ENCODE measurements around the gene CCDC170.

The CCDC170 gene

DNA sequence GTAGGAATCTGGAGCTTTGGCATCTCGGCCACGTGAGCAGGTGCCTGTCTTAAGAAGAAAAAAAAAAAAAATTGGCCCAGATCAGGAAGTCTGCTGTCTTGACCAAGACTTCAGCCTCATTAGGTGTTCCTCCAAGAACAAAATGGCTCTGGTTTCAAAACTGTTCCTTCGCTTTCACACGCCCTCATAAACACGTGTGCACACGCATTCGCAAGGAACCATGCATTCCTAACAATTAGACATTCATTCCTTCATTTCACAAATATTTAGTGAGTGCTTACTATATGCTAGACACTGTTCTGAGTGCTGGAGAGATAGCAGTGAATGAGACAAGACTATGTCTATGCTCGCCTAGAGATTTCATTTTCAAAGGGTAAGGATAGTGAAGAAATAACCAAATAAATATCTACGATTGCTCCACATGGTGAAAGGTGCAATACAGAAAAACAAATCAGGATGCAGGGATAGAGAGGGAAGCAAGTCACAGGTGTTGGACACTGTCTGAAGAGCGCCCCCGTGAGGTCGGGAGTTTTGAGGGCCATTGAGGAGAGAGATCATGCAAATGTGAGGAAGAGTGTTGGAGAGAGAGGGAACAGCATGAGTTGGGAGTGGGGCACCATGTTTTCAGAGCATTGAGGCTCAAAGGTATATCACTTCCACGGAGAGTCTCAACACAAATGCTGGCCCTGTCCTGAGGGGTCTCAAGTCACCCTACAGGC lies 53.3 kb downstream of the CCDC170 start:
- no peak for DNase-seq

DNA sequence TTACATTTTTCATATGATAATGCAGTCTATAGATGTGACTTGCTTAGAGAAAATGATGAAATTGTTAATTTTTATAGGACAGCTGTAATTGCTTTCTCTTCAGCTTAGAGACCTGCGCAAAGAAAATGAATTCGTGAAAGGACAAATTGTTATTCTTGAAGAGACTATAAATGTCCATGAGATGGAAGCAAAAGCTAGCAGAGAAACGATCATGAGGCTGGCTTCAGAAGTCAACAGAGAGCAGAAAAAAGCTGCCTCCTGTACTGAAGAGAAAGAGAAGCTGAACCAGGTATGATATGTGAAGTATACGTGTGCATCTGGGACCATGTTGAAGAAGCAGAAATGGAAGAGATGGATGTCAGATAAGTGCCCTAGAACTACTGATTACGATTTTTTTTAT lies 54.4 kb downstream of the CCDC170 start:
- no peak for DNase-seq

- no peak for DNase-seq
Measured at GRCh38 chr6:151549790-151550189, 56.0 kb downstream of the CCDC170 start.

DNA sequence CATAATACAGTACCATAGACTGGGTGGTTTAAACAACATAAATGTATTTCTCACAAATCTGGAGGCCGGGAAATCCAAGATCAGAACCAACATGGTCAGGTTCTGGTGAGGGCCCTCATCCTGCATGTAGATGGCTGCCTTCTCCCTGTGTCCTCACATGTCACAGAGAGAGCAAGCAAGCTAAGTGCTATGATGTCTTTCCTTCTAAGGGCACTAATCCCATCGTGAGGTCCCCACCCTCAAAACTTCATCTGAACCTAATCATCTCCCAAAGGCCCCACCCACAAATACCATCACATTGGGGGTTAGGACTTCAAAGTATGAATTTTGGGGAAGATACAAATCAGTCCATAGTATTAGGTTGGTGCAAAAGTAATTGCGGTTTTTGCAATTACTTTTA lies 56.8 kb downstream of the CCDC170 start:
- no peak for DNase-seq

- DNase-seq = no peak
Measured at GRCh38 chr6:151551223-151551857, 57.5 kb downstream of the CCDC170 start.

DNA sequence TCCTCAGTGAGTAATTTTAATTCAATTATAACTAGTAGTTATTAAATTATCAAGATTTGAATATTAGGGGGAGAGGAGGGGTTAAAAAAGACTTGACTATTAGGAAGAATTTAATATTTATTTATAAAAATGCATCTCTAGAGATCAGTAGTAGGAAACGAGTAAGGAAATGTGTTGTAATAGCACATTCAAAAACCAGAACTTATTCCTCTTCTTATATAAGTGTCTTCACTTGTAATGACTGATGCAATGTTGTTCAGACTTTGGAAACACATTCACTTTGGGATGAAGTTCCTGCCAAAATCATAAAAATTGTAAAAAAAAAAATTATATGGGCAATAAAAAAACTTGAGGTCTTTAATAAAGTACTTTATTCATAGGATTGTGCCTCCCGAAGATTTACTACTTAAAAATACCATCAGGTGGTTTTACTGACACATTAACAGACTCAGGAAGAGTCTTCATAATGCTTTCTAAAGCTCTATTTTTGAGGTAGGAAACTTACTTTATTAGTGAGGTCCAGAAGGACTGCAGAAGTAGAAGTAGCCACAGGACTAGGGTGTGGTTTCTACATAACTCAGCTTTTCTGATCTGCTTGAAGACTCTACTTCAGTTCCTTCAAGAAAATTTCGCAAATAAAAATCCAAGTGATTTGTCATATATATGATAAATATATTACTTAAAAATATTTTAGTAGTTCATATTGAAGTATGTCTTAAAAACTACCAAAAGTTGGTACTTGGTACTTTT lies 59.8 kb downstream of the CCDC170 start:
- no peak for DNase-seq

GRCh38 chr6:151561238-151561637 lies 67.4 kb downstream of the CCDC170 start:
- DNase-seq = no peak

DNA sequence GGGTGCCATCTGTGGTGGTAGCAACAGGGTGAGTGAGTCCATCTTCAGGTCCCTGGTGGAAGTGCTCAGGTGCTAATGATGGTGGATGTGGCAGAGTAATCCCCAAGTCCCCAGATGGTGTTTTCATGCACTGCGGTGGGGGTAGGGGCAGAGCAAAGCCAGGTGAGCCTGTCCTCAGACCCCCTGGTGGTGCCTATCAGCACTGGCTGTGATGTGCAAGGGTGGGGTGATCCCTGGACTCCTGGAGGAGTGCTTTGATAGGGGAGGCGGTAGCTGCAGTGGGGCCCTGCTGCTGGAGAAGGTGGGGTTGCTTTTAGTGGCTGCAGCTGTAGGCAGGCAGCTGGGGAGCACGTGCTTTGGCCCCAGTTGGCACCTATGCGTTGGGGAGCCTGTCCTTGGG lies 70.8 kb downstream of the CCDC170 start:
- DNase-seq = no peak

GRCh38 chr6:151565940-151566339 lies 72.1 kb downstream of the CCDC170 start:
- DNase-seq = no peak

DNA sequence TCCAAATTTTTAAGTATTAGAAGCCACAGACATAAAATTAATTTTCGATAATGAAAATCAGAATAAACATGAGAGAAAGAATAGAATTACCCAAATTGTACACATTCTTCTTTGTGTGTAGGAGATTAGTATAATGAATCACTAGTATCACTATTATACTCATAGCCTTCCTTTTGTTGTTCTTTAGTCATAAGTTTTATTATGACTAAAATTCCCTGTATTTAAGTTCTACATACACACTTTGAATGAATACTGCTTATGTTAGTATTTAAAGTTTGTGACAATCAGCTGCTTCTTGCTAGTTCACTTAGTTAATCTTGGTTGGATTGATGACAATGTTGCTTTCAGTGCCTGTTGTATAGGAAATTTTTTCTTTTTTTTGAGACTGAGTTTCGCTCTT lies 72.7 kb downstream of the CCDC170 start:
- no peak for DNase-seq

- no peak for DNase-seq
Measured at GRCh38 chr6:151576633-151577032, 82.8 kb downstream of the CCDC170 start.

GRCh38 chr6:151577257-151577656 lies 83.4 kb downstream of the CCDC170 start:
- no peak for DNase-seq

GRCh38 chr6:151585741-151586140 lies 91.9 kb downstream of the CCDC170 start:
- DNase-seq = no peak

DNA sequence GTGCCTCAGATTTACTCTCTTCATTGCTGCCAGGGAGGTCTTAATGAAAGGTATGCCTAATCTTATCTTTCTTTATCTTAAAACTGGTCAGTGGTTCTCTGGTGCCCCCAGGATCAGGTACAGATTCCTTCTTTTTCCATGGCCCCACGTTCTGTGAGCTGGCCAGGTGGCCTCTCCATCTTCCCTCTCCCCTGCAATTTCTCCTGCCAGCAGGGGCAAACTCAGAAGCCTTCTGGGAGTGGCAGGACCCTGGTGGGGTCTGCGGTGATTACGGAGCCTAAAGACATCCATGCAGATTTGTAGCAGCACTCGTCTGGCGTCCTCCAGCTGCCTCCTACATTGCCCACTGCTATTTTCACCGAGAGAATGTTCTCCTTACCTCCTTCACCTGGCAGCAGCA lies 95.8 kb downstream of the CCDC170 start:
- DNase-seq = no peak

DNA sequence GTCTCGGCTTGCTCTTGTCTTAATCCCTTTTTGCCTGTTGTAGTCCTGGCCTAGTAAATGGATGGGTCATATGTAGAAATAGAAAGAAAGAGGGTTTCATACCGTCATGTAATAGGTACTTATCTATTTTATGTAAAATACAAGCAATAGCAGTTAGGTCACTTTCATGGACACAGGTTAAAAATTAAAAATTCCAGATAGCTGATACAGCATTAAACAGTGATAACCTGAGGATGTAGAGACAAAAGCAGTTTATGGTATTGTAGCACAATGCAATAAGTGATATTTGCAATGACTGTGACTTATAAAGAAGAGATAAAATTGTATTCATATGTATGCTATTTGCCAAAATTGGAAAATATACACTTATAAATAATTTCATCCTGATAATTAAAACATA lies 96.9 kb downstream of the CCDC170 start:
- no peak for DNase-seq

- no peak for DNase-seq
Measured at GRCh38 chr6:151592449-151593159, 98.8 kb downstream of the CCDC170 start.

DNA sequence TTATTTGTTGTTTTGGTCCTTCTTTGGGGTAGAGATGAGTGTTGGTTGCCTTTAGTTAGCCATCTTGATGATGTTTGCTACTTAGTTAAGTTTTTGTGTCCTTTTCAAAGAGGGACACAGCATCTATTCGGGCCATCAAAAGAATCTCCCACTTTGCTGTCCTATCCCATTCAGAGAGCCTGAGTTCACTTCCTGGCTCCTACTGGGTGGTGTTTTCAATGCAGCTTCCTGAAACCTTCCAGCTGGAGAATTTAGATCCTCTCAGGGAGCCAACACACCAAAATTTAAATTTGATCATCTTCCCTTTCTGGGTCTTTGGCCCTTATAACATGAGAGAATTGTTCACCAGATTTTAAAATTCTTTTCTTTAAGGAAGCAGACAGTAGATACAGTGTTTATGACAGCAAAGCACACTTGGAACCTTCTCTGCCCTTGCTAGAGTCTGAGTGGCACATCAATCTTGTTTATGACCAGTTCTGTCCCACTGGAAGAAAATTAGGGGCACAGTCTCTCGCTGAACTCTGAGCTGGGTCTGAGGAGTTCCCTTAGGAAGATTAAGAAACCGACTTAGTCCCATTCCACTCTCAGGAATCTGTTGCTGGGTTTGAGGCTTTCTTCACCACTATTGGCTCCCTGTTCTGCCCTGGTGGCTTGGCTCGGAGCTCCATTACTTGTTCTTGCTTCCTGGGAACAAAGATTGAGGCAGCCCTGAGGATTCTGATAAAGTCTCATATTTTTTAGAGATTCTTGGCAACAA lies 115.5 kb downstream of the CCDC170 start:
- no peak for DNase-seq

DNA sequence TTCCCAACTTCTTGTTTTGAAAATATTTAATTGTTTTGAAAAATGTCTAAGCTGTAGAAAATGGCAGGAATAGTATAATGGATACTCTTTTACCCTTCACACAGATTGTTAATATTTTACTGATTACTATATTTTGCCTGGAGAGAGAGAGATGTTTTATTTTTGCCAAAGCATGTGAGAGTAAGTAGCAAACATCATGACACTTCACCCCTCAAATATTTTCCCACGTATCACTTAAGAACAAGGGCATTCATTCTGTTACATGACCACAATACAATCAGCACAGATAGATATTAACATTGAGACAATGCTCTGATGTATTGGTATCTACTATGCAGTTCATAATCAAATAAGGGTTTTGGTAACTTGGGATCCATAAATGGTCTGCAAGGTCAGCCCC lies 116.5 kb downstream of the CCDC170 start:
- DNase-seq = no peak

GRCh38 chr6:151614630-151615029 lies 120.8 kb downstream of the CCDC170 start:
- DNase-seq = no peak

DNA sequence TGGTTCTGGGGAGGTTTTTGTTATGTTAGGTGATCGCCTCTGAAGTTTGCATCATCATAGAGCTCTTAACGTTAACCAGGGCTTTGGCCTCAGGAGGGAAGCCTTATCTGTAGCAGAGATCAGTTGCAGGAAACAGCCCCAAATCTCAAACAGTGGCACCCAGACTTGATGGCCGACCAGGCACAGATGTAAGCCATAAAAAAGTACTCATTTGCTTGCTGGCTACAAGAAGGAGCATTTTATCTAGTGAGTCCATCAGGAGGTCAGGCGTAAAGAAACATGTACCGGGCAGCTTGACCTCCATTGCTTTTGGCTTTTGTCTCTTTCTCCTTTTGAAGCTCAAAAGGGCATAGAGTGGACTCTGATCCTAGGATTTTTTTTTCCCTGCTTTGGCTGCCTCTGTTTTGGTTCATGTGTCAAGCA lies 122.3 kb downstream of the CCDC170 start:
- DNase-seq = no peak

GRCh38 chr6:151616600-151616999 lies 122.8 kb downstream of the CCDC170 start:
- DNase-seq = no peak

- no peak for DNase-seq
Measured at GRCh38 chr6:151617539-151617938, 123.7 kb downstream of the CCDC170 start.
